ENCODE results near the gene CCDC43.

CCDC43 gene

GRCh38 chr17:44653954-44654353 lies 35.6 kb downstream of the CCDC43 start:
- Mint-ChIP-seq H3K4me1 (peaks cover 4% of the 10 kb centered on the region), H3K36me3 (ENCODE audit: low read depth) (peaks cover 6% of the 10 kb centered on the region), H3K27ac (no peak overlapping the region), H3K4me3 (no peak overlapping the region), H3K9me3 (peaks cover 35% of the 10 kb centered on the region), H3K27me3 (ENCODE audit: low read depth, poor library complexity) (peaks cover 88% of the 10 kb centered on the region)
- TF ChIP-seq, protein P1, sequence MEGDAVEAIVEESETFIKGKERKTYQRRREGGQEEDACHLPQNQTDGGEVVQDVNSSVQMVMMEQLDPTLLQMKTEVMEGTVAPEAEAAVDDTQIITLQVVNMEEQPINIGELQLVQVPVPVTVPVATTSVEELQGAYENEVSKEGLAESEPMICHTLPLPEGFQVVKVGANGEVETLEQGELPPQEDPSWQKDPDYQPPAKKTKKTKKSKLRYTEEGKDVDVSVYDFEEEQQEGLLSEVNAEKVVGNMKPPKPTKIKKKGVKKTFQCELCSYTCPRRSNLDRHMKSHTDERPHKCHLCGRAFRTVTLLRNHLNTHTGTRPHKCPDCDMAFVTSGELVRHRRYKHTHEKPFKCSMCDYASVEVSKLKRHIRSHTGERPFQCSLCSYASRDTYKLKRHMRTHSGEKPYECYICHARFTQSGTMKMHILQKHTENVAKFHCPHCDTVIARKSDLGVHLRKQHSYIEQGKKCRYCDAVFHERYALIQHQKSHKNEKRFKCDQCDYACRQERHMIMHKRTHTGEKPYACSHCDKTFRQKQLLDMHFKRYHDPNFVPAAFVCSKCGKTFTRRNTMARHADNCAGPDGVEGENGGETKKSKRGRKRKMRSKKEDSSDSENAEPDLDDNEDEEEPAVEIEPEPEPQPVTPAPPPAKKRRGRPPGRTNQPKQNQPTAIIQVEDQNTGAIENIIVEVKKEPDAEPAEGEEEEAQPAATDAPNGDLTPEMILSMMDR (IDR thresholded peaks at IDR 0.05): no peak
- DNase-seq: no peak

DNA sequence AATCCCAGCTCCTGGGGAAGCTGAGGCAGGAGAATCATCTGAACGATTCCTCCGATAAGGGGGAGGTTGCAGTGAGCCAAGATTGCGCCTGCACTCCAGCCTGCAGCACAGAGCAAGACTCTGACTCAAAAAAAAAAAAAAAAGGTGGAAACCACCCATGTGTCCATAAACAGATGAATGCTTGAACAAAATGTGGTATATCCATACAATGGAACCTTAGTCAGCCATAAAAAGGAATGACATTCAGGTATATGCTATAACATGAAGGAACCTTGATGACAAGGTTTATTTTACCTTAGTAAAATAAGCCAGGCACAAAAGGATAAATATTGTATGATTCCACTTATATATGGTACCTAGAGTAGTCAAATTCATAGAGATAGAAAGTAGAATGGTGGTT lies 36.2 kb downstream of the CCDC43 start:
- peaks cover 6% of the 10 kb centered on the region for H3K36me3 Mint-ChIP-seq (ENCODE audit: low read depth)
- DNase-seq: no peak
- TF ChIP-seq, protein P1 (IDR thresholded peaks at IDR 0.05): no peak
- peaks cover 4% of the 10 kb centered on the region for H3K4me1 Mint-ChIP-seq
- peaks cover 35% of the 10 kb centered on the region for H3K9me3 Mint-ChIP-seq
- H3K27me3 Mint-ChIP-seq (ENCODE audit: low read depth, poor library complexity): peaks cover 88% of the 10 kb centered on the region
- H3K27ac Mint-ChIP-seq: no peak overlapping the region
- H3K4me3 Mint-ChIP-seq: no peak overlapping the region

- Mint-ChIP-seq H3K27ac (no peak overlapping the region), H3K4me1 (peaks cover 4% of the 10 kb centered on the region), H3K9me3 (peaks cover 35% of the 10 kb centered on the region), H3K27me3 (ENCODE audit: low read depth, poor library complexity) (peaks cover 87% of the 10 kb centered on the region), H3K4me3 (no peak overlapping the region), H3K36me3 (ENCODE audit: low read depth) (peaks cover 6% of the 10 kb centered on the region)
- no peak for DNase-seq
- TF ChIP-seq, protein P1 (IDR thresholded peaks at IDR 0.05): no peak
Measured at GRCh38 chr17:44652727-44653126, 36.8 kb downstream of the CCDC43 start.

GRCh38 chr17:44651228-44651627 lies 38.3 kb downstream of the CCDC43 start:
- Mint-ChIP-seq H3K27me3 (ENCODE audit: low read depth, poor library complexity) (peaks cover 72% of the 10 kb centered on the region), H3K9me3 (peaks cover 30% of the 10 kb centered on the region), H3K4me3 (no peak overlapping the region), H3K4me1 (no peaks in the 10 kb centered on the region), H3K27ac (no peak overlapping the region), H3K36me3 (ENCODE audit: low read depth) (peaks cover 6% of the 10 kb centered on the region)
- DNase-seq: no peak
- TF ChIP-seq, protein P1 (IDR thresholded peaks at IDR 0.05): no peak

- Mint-ChIP-seq H3K4me3 (no peak overlapping the region), H3K27me3 (ENCODE audit: low read depth, poor library complexity) (peaks cover 53% of the 10 kb centered on the region), H3K27ac (peak overlapping the region; percentile 22), H3K4me1 (no peaks in the 10 kb centered on the region), H3K9me3 (peaks cover 12% of the 10 kb centered on the region), H3K36me3 (ENCODE audit: low read depth) (no peaks in the 10 kb centered on the region)
- DNase-seq: no peak
- TF ChIP-seq, protein P1 (IDR thresholded peaks at IDR 0.05): no peak
Measured at GRCh38 chr17:44648963-44649362, 40.6 kb downstream of the CCDC43 start.

- H3K9me3 Mint-ChIP-seq: peaks cover 4% of the 10 kb centered on the region
- H3K4me1 Mint-ChIP-seq: peaks cover 2% of the 10 kb centered on the region
- H3K4me3 Mint-ChIP-seq: no peak overlapping the region
- TF ChIP-seq, protein P1 (IDR thresholded peaks at IDR 0.05): no peak
- peaks cover 44% of the 10 kb centered on the region for H3K27me3 Mint-ChIP-seq (ENCODE audit: low read depth, poor library complexity)
- no peak for DNase-seq
- H3K27ac Mint-ChIP-seq: no peak overlapping the region
- no peaks in the 10 kb centered on the region for H3K36me3 Mint-ChIP-seq (ENCODE audit: low read depth)
Measured at GRCh38 chr17:44647736-44648135, 41.8 kb downstream of the CCDC43 start.

Measured in nephron progenitor cell (in vitro differentiated cells).